GM10266 (cell line): Measurements from ENCODE around the gene HOXB7.

Experiments used
- DNase-seq: peaks from one replicate; pipeline ENCODE4 v3.0.0; 2012; ENCODE audit errors: extremely low spot score
- TF ChIP-seq, protein P1 (sequence below): IDR thresholded peaks from 2 replicates; pipeline ENCODE4 v1.5.1; 2012; ENCODE audit warnings: mild to moderate bottlenecking, low read depth; ENCODE audit not compliant: control insufficient read depth, insufficient read depth; ENCODE audit errors: missing control alignments

The HOXB7 gene

DNA sequence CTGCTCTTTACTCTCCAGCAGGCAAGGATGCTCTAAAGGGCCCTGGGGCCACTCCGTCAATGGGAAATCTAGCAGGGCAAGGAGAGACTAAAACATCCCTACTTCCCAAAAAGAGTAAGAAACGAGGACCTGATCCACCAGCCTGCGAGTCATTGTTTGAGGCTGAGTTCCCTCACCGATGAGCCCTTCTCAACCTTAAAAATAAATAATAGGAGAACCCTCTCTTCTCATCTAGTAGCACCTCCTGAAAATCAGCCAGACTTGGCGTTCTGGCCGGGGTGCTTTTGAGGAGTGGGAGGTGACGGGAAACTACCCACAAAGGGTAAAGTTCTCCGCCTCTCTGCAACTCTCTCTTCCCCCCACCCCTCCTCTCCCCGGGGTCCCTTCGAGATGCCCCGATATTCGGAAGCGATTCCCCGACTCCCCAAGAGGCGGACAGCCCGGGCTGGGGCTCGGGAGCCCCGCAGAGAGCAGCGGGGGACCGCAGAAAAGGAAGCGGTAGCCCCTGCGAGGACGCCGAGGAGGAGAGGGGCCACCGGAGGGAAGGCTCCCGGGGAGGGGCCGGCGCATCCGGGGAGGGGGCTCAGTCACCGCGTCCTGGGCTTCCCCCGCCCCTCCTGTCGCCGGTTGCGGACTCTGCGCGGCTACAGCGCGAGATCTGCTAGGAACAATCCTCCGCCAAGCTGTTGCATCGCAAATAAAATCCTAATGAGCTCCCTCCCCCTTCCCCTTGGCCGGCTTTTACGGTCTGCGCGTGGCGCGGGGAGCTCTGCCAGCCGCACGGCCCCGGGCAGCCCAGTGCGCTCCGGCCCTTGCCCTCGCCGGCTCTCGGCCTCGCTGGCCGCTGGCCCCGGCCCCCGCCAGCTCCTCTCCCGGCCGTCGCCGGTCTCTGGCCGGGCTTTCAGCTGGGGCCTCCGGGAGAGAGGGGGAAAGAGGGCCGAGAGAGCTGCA, 14.0 kb upstream of the HOXB7 start:
- TF ChIP-seq, protein P1, sequence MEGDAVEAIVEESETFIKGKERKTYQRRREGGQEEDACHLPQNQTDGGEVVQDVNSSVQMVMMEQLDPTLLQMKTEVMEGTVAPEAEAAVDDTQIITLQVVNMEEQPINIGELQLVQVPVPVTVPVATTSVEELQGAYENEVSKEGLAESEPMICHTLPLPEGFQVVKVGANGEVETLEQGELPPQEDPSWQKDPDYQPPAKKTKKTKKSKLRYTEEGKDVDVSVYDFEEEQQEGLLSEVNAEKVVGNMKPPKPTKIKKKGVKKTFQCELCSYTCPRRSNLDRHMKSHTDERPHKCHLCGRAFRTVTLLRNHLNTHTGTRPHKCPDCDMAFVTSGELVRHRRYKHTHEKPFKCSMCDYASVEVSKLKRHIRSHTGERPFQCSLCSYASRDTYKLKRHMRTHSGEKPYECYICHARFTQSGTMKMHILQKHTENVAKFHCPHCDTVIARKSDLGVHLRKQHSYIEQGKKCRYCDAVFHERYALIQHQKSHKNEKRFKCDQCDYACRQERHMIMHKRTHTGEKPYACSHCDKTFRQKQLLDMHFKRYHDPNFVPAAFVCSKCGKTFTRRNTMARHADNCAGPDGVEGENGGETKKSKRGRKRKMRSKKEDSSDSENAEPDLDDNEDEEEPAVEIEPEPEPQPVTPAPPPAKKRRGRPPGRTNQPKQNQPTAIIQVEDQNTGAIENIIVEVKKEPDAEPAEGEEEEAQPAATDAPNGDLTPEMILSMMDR, result no peak
- DNase-seq, result no peak

DNA sequence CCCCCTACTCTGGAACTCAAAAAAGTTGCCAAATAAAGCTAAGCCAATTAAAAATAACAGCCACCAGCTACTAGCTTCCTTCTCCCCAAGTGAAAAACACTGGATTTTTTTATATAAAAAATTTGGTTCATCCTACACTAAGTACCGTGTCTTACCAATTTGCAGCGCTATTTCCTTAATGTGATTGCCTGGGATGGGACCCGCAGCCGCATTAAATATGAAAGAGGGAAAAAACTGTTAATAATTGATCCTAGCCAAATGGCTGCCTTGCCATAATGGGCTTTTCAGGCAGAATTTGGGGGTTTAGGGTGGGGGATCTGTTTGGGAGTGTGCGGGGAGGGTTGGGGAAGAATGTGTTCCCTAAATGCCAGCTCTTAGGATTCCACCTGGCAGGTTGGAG, 13.3 kb upstream of the HOXB7 start:
- no peak for DNase-seq

DNA sequence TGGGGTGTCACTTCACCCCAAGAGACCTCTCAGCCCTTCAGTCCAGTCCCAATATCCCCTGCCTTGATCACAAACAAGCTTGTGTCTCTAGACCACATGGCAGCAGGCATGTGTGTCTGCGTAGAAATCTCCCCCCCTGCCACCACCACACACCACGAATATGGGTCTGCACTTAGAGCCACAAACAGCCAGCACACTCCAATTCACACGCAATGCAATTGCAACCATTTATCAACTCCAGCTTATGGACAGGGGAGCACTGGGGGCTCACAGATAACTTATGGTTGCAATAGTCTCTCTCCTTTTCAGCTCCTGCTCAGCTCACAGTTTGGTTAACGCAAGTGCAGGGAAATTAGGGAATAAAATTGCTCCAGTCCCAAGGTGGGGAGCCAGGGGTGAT, 12.8 kb upstream of the HOXB7 start:
- DNase-seq, result no peak
- TF ChIP-seq, protein P1, result no peak

More for the DNA sequence above, 13.3 kb upstream of the HOXB7 start:
- TF ChIP-seq, protein P1, result no peak

DNA sequence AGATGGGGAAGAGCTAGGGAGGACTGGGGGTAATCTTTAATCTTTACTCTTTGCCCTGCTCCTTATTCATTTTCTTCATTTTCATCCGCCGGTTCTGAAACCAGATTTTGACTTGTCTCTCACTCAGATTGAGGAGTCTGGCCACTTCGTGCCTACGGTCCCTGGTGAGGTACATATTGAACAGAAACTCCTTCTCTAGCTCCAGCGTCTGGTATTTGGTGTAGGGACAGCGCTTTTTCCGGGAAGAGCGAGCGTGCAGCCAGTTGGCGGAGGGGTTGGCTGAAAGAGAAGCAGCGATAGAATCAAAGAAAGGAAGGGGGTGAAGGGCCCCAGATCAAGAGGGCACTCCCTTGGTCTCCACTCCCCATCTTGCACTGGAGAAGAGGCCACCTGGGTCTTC, 12.0 kb upstream of the HOXB7 start:
- no peak for DNase-seq
- TF ChIP-seq, protein P1, result no peak

DNA sequence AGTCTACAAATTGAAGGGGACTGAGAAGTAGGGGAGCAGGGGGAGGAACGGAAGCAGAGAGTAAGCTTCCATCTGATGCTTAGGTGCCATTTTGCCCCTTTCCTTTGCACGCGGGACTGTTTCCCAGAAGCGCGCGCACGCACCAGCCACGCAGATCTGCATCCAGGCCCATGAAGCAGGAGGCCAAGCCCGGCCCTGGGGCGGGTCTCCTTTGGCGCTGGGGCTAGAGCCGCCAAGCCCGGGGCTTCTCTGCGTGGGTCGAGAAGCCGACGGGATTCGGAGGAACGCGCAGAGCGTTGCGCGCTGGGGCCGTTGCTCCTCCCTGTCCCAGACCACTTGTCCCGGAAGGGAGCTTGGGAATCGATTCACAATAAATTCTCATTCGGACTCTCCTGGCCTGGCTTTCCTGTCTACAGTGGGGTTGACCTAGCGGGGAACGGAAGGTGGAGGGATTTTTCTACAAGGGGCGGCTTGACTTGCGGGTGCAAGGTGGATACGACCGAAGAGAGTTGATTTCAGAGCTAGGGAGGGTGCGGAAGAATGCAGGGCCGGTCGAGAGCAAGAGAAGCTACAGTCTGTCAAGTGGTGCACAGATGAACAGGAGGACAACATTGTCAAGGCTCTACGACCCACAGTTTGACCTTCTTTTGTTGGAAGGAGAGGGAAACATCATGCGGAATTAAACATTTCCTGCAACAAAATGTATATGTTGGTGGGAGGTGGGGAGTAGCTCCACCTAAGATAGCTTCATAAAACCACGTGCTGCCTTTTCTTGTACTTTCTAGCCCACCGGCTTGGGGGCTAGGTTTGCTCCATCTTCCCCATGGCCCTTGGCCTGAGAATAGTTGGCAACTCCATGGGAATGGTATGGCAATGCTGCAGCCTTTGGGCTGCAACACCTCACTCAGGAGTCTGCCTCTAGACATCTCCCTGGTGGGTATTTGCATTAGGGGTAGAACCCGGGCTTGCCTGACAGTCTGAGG, 10.9 kb upstream of the HOXB7 start:
- TF ChIP-seq, protein P1, result no peak
- DNase-seq, result no peak

DNA sequence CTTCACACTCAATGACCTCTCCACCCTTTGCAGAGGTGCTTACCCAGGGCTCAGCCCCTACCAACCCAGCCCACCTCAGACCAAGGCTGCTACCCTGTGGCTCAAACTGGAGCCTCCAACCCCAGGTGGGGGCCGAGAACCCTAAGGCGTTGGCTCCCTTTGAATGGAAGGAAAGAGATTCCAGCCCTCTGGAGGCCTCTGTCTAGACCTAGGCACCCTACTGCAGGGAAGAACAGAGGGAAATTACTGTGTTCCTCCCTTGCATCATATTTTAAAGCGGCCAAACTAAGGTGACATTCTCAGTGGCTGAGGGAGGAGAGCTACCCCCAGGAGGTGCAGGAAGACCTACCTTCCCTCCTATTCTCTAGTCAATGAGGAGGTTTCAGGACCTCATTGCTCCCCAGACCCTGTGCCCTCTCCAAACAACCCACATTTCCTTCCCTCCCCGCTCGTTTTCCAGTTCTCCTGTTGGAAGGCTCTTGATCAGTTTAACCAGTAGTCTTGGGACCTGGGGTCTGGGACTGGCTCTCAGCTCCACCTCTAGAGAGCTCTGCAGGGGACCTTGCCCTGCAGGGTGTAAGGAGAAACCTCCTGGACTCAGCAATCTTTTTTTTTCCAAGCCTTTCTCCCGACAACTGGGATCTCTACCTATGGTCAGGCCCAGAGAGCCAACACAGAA, 9.8 kb upstream of the HOXB7 start:
- TF ChIP-seq, protein P1, result no peak
- no peak for DNase-seq
